Measurements from ENCODE around the gene AXIN1.

The AXIN1 gene

GRCh38 chr16:265711-266110 is 86.8 kb downstream of the AXIN1 start:
- DNase-seq (ENCODE audit: low read depth in 2 of 2) = no peak
- TF ChIP-seq, protein P1, sequence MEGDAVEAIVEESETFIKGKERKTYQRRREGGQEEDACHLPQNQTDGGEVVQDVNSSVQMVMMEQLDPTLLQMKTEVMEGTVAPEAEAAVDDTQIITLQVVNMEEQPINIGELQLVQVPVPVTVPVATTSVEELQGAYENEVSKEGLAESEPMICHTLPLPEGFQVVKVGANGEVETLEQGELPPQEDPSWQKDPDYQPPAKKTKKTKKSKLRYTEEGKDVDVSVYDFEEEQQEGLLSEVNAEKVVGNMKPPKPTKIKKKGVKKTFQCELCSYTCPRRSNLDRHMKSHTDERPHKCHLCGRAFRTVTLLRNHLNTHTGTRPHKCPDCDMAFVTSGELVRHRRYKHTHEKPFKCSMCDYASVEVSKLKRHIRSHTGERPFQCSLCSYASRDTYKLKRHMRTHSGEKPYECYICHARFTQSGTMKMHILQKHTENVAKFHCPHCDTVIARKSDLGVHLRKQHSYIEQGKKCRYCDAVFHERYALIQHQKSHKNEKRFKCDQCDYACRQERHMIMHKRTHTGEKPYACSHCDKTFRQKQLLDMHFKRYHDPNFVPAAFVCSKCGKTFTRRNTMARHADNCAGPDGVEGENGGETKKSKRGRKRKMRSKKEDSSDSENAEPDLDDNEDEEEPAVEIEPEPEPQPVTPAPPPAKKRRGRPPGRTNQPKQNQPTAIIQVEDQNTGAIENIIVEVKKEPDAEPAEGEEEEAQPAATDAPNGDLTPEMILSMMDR (IDR thresholded peaks at IDR 0.05; ENCODE audit: low read depth, low read length) = no peak
- H3K4me3 ChIP-seq (replicated peaks in 1 of 2; ENCODE audit: low read depth in 2 of 2, low read length in 2 of 2) = no peak overlapping the region

GRCh38 chr16:265002-265529 is 87.5 kb downstream of the AXIN1 start:
- DNase-seq (ENCODE audit: low read depth in 2 of 2) = no peak
- no peak overlapping the region for H3K4me3 ChIP-seq (replicated peaks in 1 of 2; ENCODE audit: low read depth in 2 of 2, low read length in 2 of 2)
- TF ChIP-seq, protein P1 (IDR thresholded peaks at IDR 0.05; ENCODE audit: low read depth, low read length) = no peak

- H3K4me3 ChIP-seq (replicated peaks in 1 of 2; ENCODE audit: low read depth in 2 of 2, low read length in 2 of 2) = no peak overlapping the region
- no peak for DNase-seq (ENCODE audit: low read depth in 2 of 2)
- TF ChIP-seq, protein P1 (IDR thresholded peaks at IDR 0.05; ENCODE audit: low read depth, low read length) = no peak
Observed at GRCh38 chr16:264440-264951, 88.0 kb downstream of the AXIN1 start.

DNA sequence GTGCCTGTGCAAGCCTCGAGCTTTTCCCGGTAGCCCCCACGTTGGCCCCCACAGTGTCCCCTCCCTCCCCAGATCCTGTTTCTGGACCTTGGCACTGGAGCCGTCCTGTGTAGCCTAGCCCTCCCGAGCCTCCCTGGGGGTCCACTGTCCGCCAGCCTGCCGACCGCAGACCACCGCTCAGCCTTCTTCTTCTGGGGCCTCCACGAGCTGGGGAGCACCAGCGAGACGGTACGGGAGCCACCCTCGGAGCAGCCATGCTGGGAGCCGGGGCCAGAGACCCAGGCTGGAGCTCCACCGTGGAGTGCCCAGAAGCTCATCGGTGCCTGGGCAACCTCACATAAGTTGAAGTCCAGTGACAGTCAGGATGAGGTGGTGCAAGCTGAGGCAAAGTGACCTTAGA is 88.6 kb downstream of the AXIN1 start:
- no peak for DNase-seq (ENCODE audit: low read depth in 2 of 2)
- H3K4me3 ChIP-seq (replicated peaks in 1 of 2; ENCODE audit: low read depth in 2 of 2, low read length in 2 of 2) = no peak overlapping the region
- TF ChIP-seq, protein P1 (IDR thresholded peaks at IDR 0.05; ENCODE audit: low read depth, low read length) = no peak

DNA sequence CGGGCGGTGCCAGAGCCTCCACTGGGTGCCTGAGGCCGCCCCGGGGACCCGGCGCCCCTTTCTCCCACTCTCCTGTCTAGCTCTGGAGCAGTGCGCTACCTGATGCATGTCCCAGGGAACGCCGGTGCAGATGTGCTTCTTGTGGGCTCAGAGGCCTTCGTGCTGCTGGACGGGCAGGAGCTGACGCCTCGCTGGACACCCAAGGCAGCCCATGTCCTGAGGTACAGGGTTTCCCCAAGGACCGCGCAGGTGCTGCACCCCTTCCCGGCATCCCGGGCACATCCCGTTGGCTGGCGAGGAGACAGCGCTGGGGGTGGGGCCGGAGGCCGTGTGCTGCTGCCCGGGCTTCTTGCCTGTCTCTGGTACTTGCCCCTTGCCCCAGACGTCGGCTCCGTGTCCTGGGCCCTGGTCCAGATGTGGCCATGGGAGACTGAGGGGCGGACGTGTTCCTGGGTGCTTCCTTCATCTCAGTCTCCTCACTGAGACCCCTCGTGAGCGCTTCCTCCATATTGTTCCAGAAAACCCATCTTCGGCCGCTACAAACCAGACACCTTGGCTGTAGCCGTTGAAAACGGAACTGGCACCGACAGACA is 89.2 kb downstream of the AXIN1 start:
- DNase-seq (ENCODE audit: low read depth in 2 of 2) = no peak
- H3K4me3 ChIP-seq (replicated peaks in 1 of 2; ENCODE audit: low read depth in 2 of 2, low read length in 2 of 2) = no peak overlapping the region
- TF ChIP-seq, protein P1 (IDR thresholded peaks at IDR 0.05; ENCODE audit: low read depth, low read length) = no peak

DNA sequence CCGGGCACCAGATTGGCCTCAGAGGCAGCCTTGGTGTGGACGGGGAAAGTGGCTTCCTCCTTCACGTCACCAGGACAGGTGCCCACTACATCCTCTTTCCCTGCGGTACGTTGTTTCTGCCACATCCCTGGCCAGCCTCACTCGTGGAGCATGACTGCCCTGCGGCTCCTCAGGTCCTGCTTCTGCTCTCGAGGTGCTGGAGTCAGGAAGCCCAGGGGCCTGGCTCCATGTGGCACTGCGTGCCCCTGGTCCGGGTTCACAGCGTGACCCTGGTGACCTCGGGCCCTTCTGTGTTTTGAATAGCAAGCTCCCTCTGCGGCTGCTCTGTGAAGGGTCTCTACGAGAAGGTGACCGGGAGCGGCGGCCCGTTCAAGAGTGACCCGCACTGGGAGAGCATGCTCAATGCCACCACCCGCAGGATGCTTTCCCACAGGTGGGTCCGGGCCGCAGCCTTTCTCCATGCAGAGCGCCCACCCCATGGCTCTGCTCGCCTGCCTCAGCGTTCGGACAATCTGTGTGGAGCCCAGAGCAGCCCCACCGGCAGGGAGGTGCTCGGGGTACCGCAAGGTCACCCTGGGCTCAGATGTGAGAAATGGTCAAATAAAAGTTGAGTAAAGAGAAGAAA is 90.3 kb downstream of the AXIN1 start:
- DNase-seq (ENCODE audit: low read depth in 2 of 2) = no peak
- H3K4me3 ChIP-seq (replicated peaks in 1 of 2; ENCODE audit: low read depth in 2 of 2, low read length in 2 of 2) = no peak overlapping the region
- TF ChIP-seq, protein P1 (IDR thresholded peaks at IDR 0.05; ENCODE audit: low read depth, low read length) = no peak
